Neuronal stem cell (in vitro differentiated cells): ENCODE results near the gene FCGR3A.
A peak's percentile ranks its signal among the peaks of the same experiment; 100 is the strongest.
"Not testable (repeated sequence)": the region's sequence is repeated elsewhere in the genome, so short reads cannot be mapped to it uniquely, and the experiment has no call there.

ENCODE experiments used
- DNase-seq: peaks from one replicate; pipeline ENCODE4 v3.0.0-alpha.2; 2013; ENCODE audit warnings: low spot score
- H2AFZ ChIP-seq: one replicate; pipeline ENCODE4 v1.6.1; 2013; ENCODE audit warnings: mild to moderate bottlenecking, low read length, inconsistent platforms
- H2AK5ac ChIP-seq: 2 replicates; pipeline ENCODE4 v1.6.1; 2013; ENCODE audit warnings: low read depth, mild to moderate bottlenecking, inconsistent platforms, low read length, moderate library complexity, mixed read lengths
- H2BK120ac ChIP-seq: 2 replicates; pipeline ENCODE4 v1.6.1; 2013; ENCODE audit warnings: low read depth, mild to moderate bottlenecking, inconsistent platforms, low read length, moderate library complexity, mixed read lengths
- H2BK12ac ChIP-seq: one replicate; pipeline ENCODE4 v1.6.1; 2013; ENCODE audit warnings: low read length, inconsistent platforms
- H2BK15ac ChIP-seq: 2 replicates; pipeline ENCODE4 v1.6.1; 2013; ENCODE audit warnings: mild to moderate bottlenecking, low read length, inconsistent platforms, mixed read lengths
- H2BK5ac ChIP-seq: one replicate; pipeline ENCODE4 v1.6.1; 2013; ENCODE audit warnings: inconsistent platforms, mild to moderate bottlenecking, low read length, moderate library complexity
- H3K14ac ChIP-seq: one replicate; pipeline ENCODE4 v1.6.1; 2013; ENCODE audit warnings: low read length, inconsistent platforms
- H3K18ac ChIP-seq: 2 replicates; pipeline ENCODE4 v1.6.1; 2013; ENCODE audit warnings: low read length, inconsistent platforms
- H3K23ac ChIP-seq: 2 replicates; pipeline ENCODE4 v1.6.1; 2013; ENCODE audit warnings: low read depth, mild to moderate bottlenecking, mixed read lengths, low read length, inconsistent platforms; ENCODE audit not compliant: poor library complexity
- H3K27ac ChIP-seq: replicated peaks from 3 replicates; pipeline ENCODE4 v1.5.1; 2013; ENCODE audit warnings: low read length, inconsistent platforms
- H3K27me3 ChIP-seq, 3 experiments: 2 replicates each; pipeline ENCODE4 v1.6.1; 2013; ENCODE audit warnings: low read length in 3 of 3, mild to moderate bottlenecking in 2 of 3, inconsistent platforms in 1 of 3, low read depth in 1 of 3, mixed read lengths in 1 of 3, moderate library complexity in 1 of 3; ENCODE audit not compliant: control insufficient read depth in 3 of 3, insufficient read depth in 3 of 3
- H3K36me3 ChIP-seq, 2 donors: replicated peaks in 1 of 2; 2 replicates each; pipeline ENCODE4 v1.6.1; 2013; ENCODE audit warnings: low read length in 2 of 2; ENCODE audit not compliant: control insufficient read depth in 2 of 2, insufficient read depth in 2 of 2
- H3K4ac ChIP-seq: 2 replicates; pipeline ENCODE4 v1.6.1; 2013; ENCODE audit warnings: inconsistent platforms, mild to moderate bottlenecking, low read length, moderate library complexity
- H3K4me1 ChIP-seq, 2 donors: 1 replicate in 1 of 2; 2 replicates in 1 of 2; pipeline ENCODE4 v1.6.1; 2013; ENCODE audit warnings: low read length in 2 of 2, low read depth in 1 of 2; ENCODE audit not compliant: control insufficient read depth in 2 of 2, insufficient read depth in 1 of 2
- H3K4me2 ChIP-seq: one replicate; pipeline ENCODE4 v1.6.1; 2013; ENCODE audit warnings: mild to moderate bottlenecking, low read length, inconsistent platforms; ENCODE audit not compliant: insufficient read depth, poor library complexity, severe bottlenecking
- H3K4me3 ChIP-seq, 2 donors: 2 replicates each; pipeline ENCODE4 v1.5.1; 2013; ENCODE audit warnings: low read length in 2 of 2, mild to moderate bottlenecking in 2 of 2, inconsistent platforms in 1 of 2, moderate library complexity in 1 of 2
- H3K79me1 ChIP-seq: one replicate; pipeline ENCODE4 v1.6.1; 2013; ENCODE audit warnings: low read depth, mild to moderate bottlenecking, inconsistent platforms, low read length, moderate library complexity
- H3K9ac ChIP-seq: one replicate; pipeline ENCODE4 v1.6.1; 2013; ENCODE audit warnings: mild to moderate bottlenecking, low read depth, low read length, inconsistent platforms; ENCODE audit not compliant: poor library complexity
- H3K9me3 ChIP-seq, 2 donors: replicated peaks in 1 of 2; 2 replicates each; pipeline versions ENCODE3 to v1.6.1; 2013; ENCODE audit warnings: low read length in 2 of 2, mild to moderate bottlenecking in 2 of 2, inconsistent platforms in 1 of 2, low read depth in 1 of 2, mixed read lengths in 1 of 2, moderate library complexity in 1 of 2; ENCODE audit not compliant: control insufficient read depth in 2 of 2, insufficient read depth in 1 of 2
- H4K8ac ChIP-seq: one replicate; pipeline ENCODE4 v1.6.1; 2013; ENCODE audit warnings: low read depth, mild to moderate bottlenecking, inconsistent platforms, low read length, moderate library complexity
- H4K91ac ChIP-seq: one replicate; pipeline ENCODE4 v1.6.1; 2013; ENCODE audit warnings: low read length, low read depth, mild to moderate bottlenecking, inconsistent platforms; ENCODE audit not compliant: poor library complexity
- WGBS, 2 donors: extraction: QIAGEN DNeasy Blood & Tissue Kit; methylation state at CpG; one replicate each; pipeline ENCODE4 v1.1.7; 2013; ENCODE audit warnings: missing lambda C conversion rate in 2 of 2, mixed read lengths in 1 of 2; ENCODE audit not compliant: insufficient read length in 2 of 2, insufficient replicate concordance in 1 of 2; ENCODE audit errors: extremely low coverage in 2 of 2; 5-methylcytosine and 5-hydroxymethylcytosine counted together

Gene FCGR3A

GRCh38 chr1:161530158-161530557 is 19.5 kb downstream of the FCGR3A start:
- peak; percentile 50 for DNase-seq
- H2BK12ac ChIP-seq, H4K8ac ChIP-seq, H2BK120ac ChIP-seq, H3K14ac ChIP-seq, H3K36me3 ChIP-seq, H3K4me1 ChIP-seq, H3K9me3 ChIP-seq, H3K23ac ChIP-seq, H2BK5ac ChIP-seq, H3K27ac ChIP-seq, H2BK15ac ChIP-seq, H3K9ac ChIP-seq, H3K4me2 ChIP-seq, H3K79me1 ChIP-seq, H4K91ac ChIP-seq, H3K18ac ChIP-seq, H3K4ac ChIP-seq, H2AK5ac ChIP-seq: not testable (repeated sequence)
- peaks cover 0 to 20% (median 17%) of the 10 kb centered on the region in 3 experiments for H3K27me3 ChIP-seq
- H2AFZ ChIP-seq: peak overlapping the region; percentile 94
- no CpG with 5 or more reads among the region's 13 CpGs for WGBS, 2 donors
- H3K4me3 ChIP-seq: peak overlapping the region; percentile 51 to 87

GRCh38 chr1:161529463-161530104 is 20.0 kb downstream of the FCGR3A start:
- not testable (repeated sequence) for H2AFZ ChIP-seq, H2BK12ac ChIP-seq, H3K4me1 ChIP-seq, H3K9me3 ChIP-seq, DNase-seq, H2BK5ac ChIP-seq, H4K91ac ChIP-seq, H3K9ac ChIP-seq, H3K79me1 ChIP-seq, H2BK120ac ChIP-seq, H4K8ac ChIP-seq, H3K18ac ChIP-seq, H3K23ac ChIP-seq, H2BK15ac ChIP-seq, H3K14ac ChIP-seq, H3K4ac ChIP-seq, H3K36me3 ChIP-seq, H2AK5ac ChIP-seq, H3K27ac ChIP-seq
- no CpG with 5 or more reads among the region's 19 CpGs for WGBS, 2 donors
- H3K4me2 ChIP-seq: peak overlapping the region; percentile 25
- H3K27me3 ChIP-seq: peaks cover 0 to 24% (median 22%) of the 10 kb centered on the region in 3 experiments
- H3K4me3 ChIP-seq: peak overlapping the region; percentile 46 to 51

GRCh38 chr1:161528550-161528949 is 21.1 kb downstream of the FCGR3A start:
- not testable (repeated sequence) for DNase-seq

GRCh38 chr1:161525918-161526317 is 23.7 kb downstream of the FCGR3A start:
- not testable (repeated sequence) for H2BK12ac ChIP-seq, H3K23ac ChIP-seq, H2AK5ac ChIP-seq, H4K91ac ChIP-seq, H3K36me3 ChIP-seq, H3K27ac ChIP-seq, H3K14ac ChIP-seq, H4K8ac ChIP-seq, H2AFZ ChIP-seq, H3K9ac ChIP-seq, H3K4ac ChIP-seq, H3K4me2 ChIP-seq, H2BK5ac ChIP-seq, H3K18ac ChIP-seq, H3K4me1 ChIP-seq, H3K4me3 ChIP-seq, DNase-seq, H2BK120ac ChIP-seq, H2BK15ac ChIP-seq, H3K9me3 ChIP-seq, H3K79me1 ChIP-seq
- peaks cover 0 to 18% (median 8%) of the 10 kb centered on the region in 3 experiments for H3K27me3 ChIP-seq
- WGBS, 2 donors: no CpG with 5 or more reads among the region's 7 CpGs

More at GRCh38 chr1:161528550-161528949, 21.1 kb downstream of the FCGR3A start:
- WGBS, 2 donors: no CpG with 5 or more reads among the region's 3 CpGs
- H3K27ac ChIP-seq, H4K8ac ChIP-seq, H3K23ac ChIP-seq, H3K79me1 ChIP-seq, H2BK15ac ChIP-seq, H4K91ac ChIP-seq, H3K9me3 ChIP-seq, H3K18ac ChIP-seq, H3K36me3 ChIP-seq, H2AK5ac ChIP-seq, H2BK5ac ChIP-seq, H3K9ac ChIP-seq, H3K4me2 ChIP-seq, H3K4me3 ChIP-seq, H2BK12ac ChIP-seq, H2BK120ac ChIP-seq, H3K14ac ChIP-seq, H3K4ac ChIP-seq, H3K4me1 ChIP-seq, H2AFZ ChIP-seq: not testable (repeated sequence)
- H3K27me3 ChIP-seq: peaks cover 0 to 24% (median 24%) of the 10 kb centered on the region in 3 experiments
